ENCODE measurements around the gene BBS9.
"Not testable (repeated sequence)": the region's sequence is repeated elsewhere in the genome, so short reads cannot be mapped to it uniquely, and the experiment has no call there.

Gene BBS9

DNA sequence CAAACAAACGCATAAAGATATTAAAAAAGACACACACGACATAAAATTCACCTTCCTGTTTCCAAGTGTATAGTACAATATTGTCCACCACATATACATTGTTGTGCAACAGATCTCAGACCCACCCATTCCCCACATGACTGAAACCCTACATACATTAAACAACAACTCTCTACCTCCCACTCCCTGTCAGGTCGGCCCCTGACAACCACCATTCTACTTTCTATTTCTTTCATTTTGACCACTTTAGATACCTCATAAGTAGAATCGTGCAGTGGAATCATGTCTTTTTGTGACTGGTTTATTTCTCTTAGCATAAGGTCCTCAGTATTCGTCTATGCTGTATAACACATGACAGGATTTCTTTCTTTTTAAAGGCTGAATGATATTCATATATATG is 320.5 kb downstream of the BBS9 start:
- no peak for DNase-seq

DNA sequence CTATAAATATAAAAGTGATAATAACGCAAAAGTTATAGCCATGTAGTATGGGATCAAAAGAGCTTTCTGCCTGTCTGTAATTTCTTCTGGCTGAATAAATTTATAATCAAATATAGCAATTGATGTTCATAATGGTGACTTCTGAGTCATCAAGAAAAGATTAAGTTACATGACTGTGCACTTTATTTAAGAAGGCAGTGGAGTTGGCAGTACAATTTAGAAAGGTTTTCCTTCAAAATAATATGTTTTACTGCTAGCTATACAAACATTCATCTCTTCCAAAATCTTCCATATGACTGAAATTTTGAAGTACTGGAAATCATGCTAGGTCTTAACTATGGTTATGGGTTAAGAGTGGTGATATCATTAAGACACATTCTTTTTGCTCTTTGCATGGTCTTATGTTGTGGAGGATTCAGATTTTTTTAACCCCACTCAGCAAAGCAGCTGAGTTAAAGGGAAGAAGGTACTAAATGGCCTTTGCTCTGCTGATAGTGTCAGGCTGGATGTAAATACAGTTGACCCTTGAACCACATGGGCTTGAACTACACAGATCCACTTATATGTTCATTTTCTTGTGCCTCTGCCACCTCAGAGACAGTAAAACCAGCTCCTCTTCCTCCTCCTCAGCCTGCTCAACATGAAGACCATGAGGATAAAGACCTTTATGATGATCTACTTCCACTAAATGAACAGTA is 323.6 kb downstream of the BBS9 start:
- no peak for DNase-seq

DNA sequence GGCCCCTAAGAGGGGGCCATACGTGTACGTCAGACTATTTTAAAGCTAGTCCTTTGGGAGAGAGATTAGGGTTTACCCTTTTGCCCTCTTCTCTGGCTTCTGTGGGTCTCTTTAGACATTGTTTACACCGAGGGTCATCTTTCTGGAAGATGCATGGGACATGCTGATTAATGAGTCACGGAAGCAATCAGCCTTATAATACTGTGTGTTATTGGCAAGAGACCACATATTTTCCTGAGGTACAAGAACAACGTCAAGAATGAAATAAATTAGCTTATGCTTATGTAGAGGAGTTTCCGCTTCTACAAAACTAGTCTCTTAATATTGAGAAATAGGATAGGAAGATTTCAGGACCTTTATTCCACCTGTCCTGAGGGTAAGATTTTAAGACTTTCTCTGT is 327.7 kb downstream of the BBS9 start:
- no peak for DNase-seq

DNA sequence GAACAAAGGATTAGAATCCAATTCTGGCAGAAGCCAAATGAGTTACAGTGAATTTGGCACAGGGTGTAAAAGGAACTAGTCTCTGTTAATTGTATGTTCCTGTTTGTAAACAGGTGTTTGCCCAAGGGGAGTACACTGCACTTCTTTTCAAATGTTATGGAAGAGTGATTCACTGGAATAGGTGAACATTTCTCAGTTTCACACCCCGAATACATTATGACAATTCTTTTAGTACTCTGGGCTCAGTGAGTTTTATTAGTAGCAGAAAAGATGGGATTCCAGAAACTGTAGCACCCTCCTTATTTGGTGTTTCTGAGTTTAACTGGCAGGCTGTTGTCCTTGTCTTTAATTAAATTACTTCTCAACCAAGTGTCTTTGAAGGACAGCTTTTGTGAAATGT is 329.2 kb downstream of the BBS9 start:
- DNase-seq = peak; percentile 55

DNA sequence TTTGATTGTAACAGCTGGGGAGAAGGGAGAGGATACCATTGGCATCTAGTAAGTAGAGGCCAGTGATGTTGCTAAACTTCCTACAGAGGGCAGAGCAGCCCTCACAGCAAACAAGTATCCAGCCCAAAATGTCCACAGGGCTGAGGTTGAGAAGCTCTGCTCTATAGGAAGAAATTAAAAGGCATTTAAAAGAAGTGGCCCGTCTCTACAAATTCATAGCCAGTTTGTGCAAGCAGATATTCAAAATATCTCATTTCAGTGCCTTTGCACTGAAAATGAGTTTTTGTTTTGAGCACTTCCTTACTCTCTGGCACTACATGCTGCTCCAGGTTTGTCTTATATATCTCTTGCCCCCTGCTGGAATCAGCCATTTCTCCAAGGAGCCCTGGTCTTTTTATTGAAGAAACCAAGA is 330.0 kb downstream of the BBS9 start:
- peak; percentile 54 for DNase-seq

DNA sequence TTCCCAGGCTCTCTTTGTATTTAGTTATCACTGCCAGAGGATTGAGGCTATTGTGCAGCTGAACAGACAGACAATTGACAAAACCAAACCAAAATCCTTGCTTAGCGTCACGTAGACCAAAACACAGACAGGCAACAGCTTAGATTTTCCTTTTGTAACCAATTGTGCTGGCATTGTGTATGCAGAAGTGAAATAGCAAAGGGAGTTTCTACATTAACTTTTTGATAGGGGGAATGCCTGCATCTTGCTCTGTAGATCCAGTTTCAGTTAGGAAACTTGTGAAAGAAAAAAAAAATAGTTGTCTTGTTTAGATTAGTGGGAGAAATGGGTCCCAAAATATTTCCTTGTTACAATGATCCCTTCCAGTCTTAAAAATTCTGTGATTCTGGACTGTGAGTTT is 333.8 kb downstream of the BBS9 start:
- no peak for DNase-seq

DNA sequence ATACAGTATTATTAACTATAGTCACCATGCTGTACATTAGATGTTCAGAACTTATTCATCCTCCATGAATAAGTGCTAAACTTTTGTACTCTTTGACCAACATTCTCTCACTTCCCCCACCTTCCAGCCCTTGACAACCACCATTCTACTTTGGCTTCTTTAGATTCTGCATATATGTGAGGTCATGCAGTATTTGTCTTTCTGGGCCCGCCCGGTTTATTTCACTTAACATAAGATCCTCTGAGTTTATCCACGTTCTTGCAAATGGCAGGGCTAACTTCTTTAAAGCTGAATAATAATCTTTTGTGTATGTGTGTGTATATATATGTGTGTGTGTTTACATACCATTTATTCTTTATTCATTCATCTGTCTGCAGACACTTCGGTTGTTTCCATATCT is 336.8 kb downstream of the BBS9 start:
- no peak for DNase-seq

DNA sequence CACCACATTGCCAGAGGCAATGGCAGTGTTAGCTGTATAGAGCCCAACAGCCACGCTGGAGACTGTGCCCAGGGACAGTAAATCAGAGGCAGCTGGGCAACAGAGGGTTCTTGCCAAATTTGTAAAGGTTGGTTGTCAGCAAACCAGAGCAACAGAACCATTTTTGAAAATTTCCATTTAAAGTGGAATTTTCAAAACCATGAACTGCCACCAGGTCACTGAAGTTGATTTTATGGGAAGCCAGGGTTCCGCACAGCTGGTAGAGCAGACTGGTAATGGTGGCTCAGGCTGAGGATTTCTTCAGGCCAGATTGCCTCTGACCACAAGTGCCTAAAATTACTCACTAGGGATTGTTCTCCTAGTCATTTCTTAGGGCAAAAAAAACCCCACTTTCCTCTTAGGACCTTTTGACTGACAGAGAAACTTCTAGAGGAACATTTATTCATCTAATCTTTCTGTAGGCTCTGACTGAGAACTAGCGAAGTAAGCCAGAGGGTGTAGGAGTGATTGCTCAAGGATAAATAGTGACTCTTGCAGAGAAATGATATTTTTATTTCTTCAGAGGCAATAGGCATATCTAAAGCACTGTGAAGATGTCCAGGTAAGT is 342.4 kb downstream of the BBS9 start:
- DNase-seq = no peak

DNA sequence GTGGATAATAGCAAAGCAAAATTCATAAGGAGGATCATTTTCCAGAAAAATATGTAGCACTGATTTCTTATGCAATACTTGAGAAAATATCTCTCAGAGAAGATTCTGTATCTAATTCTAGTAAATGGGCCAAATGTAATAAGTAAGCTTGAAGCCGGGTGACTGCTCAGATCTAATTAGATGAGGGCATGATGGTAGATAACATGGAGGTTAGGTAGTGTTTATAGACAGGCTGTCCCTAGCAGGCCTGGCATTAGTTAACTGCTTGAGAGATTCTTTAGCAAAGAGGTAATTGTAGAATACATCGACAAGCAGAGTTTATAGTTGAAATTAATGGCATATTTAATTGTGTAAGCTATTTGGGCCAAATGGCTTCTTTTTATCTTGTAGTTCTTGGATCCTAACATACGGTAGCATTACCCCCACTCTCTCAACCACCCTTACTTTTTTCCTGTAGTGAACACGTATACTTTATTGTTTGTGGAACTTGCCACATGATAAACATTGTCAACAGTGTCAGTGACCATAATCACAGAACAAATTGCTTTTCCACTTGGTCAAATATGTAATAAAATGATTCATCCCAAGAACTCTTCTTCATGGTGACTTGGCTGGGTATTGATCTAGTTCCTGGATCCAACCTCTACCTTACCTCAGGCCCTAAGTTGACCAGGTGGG is 343.1 kb downstream of the BBS9 start:
- no peak for DNase-seq

DNA sequence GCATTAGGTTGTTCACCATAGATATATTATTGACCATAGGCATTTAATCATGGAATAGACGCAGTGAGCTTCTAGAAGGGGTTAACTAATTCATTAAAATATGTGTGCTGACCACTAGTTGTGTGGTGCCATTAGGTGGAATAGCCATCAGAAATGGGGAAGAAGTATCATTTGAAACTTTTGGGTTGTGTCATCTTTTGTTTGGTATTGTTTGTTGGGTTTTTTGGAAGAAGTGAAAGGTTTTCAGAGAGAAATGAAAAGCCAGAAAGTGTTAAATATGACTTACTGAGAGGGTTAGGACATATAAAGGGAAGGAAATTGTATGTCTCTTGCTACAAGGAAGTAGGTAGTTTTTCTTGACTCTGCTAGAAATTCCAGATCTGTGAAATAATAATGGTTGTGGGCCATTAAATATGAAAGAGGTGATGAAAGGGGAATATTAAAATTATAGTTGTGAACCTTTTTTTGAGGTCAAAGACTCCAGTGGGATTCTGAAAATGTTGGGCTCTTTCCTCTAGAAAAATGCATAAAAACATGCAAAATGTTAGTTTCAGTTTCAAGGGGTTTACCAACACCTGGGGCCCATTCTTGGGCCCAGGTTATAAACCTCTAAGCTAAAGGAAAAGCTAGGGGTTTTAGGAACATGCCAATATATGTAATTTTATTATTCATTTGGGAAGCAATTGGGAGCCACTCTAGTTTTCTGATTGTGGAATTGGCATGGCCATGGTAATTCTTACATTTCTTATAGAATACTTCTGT is 348.5 kb downstream of the BBS9 start:
- DNase-seq = no peak

DNA sequence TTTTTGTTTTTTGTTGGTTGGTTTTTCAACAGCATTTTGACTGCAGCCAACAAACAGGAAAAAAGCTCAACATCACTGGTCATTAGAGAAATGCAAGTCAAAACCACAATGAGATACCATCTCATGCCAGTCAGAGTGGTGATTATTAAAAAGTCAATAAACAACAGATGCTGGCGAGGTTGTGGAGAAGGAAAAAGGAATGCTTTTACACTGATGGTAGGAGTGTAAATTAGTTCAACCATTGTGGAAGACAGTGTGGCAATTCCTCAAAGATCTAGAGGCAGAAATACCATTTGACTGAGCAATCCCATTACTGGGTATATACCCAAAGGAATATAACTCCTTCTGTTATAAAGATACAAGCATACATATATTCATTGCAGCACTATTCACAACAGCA is 355.1 kb downstream of the BBS9 start:
- not testable (repeated sequence) for DNase-seq

DNA sequence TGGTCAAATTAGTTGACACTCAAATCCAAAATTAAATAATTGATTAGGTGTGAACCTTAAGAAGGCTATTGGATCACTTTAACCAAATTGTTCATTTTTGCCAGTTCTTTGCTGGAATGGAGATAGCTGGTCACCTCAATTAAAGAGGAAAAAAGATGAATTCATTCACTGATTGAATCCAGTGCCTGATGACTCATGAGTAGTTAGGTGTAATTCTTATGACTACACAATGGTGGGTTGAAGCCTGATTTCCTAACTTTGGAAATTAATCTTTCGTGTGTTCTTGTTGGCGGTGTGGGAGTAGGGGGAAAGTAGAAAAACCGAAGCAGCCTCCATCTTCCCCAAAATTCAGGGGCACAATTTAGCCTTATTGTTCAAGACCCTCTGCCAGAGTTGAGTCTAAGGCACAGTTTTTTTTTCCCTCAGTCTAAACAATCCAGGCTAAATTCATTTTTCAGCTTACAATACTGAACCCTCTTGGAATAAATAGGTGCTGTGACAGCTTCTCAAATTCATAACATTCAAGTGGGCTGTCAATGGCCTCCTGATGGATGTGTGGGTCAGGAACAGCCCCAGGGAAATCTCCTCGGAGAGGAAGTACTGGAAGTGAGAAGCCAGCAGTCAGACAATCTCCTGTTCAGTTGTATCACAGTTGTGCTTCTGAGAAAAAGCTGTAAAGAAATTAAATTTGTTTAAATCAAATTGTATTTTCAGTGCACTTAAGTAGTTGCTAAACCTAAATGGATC is 356.6 kb downstream of the BBS9 start:
- DNase-seq = no peak

DNA sequence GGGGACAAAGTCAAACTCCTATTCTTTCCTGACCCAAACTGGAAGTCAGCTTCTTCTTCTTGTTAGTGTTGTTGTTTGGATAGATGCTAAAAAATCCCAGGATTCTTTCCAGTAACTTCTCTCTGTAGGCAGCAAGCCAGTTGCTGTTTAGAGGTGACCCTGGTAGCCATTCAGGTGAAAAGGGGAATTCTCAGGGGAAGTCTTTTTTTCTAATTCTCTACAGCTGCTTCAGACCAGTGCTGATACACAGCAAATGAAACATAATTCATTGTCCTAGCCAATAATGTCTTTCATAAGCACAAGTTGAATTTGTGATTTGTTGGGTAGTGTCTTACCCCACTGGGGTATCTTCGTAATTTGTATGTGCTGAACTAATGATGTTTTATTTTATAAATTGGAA is 357.3 kb downstream of the BBS9 start:
- DNase-seq = no peak

DNA sequence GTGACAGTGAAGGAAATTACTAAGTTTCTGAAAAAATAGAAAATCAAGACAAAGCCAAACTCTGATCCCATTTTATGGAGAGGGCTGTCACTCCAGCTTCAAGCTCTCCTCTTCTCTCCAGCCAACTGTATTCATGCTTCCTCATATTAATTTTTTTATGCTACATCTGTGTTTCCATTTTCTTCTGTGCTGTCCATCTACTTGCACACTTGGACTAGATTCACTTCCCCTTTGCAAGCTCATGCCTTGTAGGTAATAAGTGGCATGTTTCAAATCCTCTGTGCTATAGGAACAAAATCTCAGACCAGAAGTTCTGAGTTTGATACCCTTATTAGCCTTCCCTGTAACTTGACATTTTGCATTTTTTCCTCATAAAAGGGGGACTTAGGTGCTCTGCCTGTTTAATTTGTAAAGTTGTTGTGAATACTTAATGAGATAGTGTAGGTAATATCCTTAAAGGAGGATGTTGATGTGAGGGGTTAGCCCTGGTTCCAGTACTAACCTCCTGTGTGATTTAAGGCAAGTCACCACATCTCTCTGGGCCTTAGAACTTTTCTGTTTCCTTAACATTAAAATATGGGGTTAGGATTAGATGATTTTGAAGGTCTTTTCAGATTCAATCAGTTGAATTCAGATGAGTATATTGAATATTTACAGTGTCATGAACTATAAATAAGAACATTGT is 358.8 kb downstream of the BBS9 start:
- no peak for DNase-seq

DNA sequence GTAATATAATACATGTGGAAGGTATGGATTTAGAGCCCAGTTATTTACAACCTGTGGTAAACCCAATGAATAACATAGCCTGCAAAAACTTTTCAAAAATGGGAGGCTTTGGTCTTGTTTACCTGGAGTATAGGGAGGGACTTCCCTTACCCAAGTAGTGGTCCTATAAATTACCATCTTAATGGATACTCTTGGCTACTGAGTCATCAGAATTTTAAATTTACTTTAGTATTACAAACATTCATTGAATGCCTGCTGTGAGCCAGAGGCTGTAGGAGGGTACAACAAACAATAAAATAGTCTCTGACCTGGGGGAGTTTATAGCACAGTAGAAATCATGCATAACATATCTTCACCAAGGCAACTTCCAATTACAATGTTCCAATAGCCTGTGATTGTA is 365.1 kb downstream of the BBS9 start:
- DNase-seq = no peak

DNA sequence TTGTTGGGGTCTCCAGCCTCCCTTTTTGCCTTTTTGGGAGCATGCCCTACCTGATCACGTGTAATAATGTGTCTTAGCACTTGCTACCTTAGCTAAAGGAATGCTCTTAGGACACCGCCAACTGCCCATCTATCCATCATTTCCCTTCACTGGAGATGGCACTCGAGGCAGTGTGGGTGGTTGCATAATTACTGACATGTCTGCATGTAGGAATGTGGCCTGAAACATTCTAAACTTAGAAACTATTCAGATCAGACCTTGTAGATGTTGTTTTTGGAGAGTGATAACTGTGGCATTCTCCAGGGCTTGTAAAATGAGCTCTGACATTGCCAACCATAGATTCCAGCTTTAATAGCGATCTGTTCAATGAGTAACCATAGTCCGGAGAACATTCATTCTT is 365.8 kb downstream of the BBS9 start:
- no peak for DNase-seq

DNA sequence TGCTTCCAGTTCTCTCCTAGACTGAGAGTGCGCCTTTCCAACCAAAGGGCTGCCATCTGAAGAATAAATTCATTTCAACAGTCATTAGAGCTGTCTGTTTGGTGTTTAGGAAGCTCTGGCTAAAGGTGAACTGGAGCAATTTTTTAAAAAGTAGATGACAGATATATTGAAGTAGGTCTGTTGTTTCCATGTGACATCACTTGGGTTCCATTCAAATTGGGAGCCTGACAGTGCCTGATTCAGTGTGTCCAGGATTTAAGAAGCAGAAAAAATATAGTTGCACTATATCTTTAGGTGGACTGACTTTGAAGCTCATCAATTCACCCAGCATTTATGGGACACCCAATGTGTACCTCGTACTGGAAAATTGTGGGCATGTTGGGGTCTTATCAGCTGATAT is 367.7 kb downstream of the BBS9 start:
- DNase-seq = no peak

DNA sequence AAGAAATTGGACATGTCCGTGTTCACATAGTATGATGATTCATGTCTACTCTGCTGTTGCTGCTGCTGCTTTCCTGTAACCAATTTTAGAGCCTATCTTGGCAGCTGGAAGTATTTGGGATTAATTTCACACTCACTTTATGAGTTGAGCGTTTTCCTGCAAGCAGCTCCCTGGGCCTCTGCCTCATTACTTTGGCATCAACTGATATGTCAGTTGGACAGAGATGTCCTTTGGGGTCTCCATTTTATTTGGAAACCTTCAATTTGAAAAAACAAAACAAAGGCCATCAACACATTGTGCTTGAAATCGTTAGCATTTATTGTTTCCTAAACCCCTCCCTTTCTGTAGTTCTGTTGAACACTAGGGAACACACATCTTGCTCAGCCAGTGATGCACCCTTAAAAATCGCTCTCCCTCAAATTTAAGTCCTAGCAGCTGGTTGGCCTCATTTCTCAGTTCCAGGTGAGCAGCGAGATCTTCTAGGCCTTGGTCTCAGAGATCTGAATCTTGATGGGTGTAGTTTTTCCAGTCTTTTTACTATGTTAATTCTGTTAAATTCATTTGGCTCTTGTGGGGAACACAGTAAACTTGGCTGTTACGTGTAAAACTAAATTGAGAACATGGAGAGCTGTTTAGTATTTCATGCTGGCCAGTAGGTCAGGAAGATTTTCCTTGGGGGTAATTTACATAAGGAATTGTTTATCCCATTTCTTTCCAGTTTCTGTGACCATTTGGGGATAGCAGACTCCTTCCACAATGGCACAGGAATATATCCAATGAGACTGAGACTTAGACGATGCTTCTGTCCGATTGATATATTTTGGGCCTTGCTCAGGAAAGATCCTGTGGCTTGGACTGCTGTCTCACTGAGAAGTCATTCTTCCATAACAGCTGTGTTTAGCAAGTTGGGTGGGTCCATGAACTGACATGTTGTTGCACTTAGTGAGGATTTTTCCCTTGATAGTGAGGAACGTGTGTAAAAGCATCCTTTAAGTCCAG is 371.6 kb downstream of the BBS9 start:
- no peak for DNase-seq

DNA sequence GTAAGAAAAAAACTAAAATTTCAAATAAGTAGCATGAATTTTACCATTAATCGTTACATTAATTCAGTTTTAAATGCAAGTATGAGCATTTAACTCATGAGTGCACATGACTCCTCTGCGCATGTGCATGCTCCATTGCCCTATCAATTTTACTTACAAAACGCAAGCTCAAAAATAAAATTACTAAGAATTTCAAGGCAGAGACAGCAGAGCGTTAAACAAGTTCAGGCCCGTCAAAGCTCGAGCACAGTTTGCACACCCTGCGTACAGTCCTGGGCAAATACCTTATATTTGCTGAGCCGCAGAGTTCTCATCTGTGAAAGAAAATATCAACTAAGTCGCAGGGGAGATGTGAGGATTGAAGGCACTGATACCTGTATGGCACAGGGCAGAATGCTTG is 373.6 kb downstream of the BBS9 start:
- DNase-seq = no peak

DNA sequence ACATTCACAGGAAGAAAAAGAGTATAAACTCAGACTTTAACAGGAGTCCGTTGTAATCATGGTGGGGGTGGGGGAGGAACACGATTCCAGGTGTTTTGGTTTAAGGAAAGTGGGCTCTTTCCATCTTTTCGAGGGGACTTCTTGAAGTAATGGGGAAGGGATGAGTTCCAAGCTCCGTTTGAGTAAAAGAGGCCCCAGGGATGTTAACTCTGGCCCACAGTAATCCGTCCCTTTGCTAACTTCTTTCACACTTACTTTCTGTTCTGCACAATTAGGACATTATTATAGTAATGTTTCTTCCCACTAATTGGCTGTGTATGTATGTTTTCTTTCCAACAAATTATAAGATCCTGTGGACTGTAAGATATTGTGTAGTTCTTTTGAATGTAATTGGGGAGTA is 374.4 kb downstream of the BBS9 start:
- DNase-seq = no peak

DNA sequence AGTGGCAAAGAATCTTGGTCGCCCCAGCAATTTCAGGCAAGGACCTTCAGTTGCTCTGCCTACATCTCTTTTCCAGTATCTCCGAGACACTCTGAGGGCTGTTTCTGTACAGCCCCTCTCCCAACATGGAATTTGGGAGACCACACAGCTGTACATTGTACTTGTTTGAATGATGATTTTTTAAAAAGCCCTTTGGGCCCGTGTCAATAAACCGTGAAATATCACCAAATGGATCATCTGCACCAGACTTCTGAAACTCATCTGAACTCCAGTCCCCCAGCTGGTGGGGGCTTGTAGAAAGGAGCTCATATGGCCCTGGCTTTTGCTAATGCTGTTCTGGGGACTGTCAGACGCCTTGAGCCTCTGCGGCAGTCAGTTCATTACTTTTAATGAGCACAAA is 374.9 kb downstream of the BBS9 start:
- no peak for DNase-seq

Measured in NCI-H1105 (cell line).